Measurements from ENCODE around the gene COBL. TPM values are rescaled to one million over a fixed set of nuclear protein-coding genes. Genes with fewer than 3 reads are reported as not detected.
"Not testable (repeated sequence)": the region's sequence is repeated elsewhere in the genome, so short reads cannot be mapped to it uniquely, and the experiment has no call there.

COBL gene
- total RNA-seq, 1 experiment from 2014 or later, result 1.2 TPM

DNA sequence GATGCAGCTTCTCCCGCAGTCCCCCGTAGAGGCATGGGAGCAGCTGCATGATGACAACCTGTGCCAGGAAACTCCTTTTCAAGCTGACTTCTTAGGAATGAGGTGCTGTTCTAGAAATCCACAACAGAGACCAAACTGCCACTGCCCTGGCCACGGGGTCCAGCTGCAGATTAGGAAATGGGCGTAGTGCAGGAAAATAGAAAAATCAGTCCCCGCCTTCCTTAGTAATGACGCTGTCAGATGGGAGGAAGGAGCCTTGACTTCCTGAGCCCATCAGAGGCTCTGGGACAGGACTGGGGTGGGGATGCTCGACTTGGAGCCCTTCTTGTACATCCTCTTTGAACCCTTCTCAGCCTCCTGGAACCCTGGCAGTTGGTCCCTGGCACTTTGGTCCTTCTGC, 306.1 kb downstream of the COBL start:
- no peak for DNase-seq (ENCODE audit: low read depth)

DNA sequence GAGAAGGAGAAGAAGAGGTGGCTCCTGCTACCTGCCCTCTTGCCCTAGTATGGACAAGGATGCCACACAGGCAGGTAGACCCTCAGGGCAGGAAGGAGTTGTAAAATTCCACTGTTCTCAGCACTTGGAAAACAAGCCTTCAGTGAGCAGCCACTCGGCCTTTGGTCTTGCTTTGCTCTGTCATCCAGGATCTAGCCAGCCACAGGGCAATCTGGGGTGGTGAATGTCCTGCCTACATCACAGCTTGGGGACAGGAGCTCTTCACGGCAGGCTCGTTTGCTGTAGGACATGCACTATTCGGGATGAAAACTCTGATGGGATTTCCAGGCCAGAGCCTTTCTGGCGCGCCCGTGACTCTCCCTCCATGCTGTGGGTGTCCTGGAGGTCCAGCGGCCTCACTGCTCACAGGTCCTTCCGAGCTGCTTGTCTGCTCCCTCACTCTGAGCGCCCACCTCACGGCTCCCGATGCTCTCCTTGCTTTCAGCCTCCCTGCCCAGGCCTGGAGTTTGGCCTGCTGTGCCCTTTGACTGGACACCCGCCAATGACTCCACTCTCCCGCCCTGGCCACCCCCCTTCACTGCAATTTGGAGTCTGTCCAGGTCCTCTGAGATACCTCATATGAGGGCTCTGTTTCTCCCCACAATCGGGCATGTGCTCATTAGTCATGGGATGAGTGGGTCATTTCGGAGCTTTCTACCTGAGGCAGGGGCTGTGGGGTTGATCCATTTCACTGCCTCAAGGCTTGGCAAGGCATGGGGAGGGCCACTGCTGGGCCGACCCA, 306.7 kb downstream of the COBL start:
- peak; percentile 27 for DNase-seq (ENCODE audit: low read depth)

DNA sequence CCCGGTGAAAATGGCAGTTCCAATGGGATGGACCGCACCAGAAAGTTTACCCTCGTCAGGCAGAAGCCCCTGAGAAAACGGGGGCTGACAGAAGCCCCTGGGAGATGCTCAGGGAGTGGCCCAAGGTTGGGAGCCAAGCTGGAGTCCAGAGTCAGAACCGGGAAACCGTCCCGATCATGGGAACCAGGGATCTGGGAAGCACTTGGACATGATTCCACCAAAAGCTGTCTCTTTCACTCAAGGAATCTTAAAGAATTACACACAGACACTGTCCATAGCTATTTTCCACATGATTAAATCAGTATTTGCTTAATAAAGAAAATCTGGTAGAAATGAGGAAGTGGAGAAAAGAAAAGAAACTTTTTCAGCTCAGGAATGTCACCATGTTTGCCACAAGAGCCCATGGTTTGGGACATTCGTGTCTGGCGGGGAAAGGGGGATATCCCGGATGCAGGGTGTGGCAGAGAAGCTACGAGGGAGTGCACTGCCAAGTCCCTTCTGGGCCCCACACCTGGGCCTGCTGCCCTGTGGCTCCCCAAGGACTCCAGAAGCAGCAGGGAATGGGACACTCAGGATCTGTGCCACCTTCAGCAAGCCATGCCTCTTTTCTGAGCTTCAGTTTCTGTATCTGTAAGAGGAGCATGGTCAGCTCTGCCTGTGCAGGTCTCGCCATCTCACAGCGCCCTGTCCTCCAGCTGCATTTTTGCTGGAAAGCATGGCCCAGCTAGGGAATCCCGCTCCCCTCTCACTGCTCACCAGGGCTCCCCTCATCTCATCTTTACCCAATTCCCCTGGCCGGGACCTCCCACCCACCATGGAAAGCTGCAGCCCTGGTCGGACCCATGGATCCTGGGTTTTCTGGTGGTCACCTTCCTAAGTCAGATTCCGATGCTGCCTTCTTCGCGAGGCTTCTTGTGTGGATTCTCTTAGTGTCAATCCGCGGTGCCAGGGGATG, 308.8 kb downstream of the COBL start:
- DNase-seq (ENCODE audit: low read depth), result no peak

DNA sequence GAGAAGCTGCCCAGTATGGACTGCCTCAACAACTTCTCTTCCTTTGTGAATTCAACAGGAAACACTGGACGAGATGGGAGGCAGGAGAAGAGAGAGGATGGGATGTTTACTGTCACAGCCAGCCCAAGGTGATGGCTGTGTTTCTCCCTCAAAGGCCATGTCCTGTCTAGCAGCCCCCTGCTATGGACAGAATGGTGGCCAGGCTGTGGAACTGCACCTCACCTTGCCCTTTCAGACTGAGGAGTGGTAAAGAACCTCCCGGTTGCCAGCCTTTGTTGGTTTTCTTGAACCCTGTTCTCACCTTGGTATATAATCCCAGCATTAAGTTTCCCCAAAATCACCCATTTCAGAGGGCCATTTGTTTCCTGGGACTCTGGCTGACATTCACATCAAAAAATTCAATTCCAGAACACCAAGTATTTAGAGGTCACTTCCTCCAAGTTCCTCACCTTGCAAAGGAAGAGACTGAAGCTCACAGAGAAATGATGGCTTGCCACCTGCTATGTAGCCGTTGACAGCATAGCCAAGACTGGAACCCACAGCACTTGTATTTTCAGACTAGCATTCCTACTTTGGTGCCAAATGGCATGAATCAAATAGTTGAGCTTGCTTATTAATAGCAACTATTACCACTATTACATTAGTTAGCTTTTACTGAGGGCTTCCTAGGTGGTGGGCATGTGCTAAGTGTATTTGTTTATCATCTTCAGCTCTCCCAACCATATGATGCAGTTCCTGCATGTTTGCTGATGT, 309.9 kb downstream of the COBL start:
- DNase-seq (ENCODE audit: low read depth), result no peak

DNA sequence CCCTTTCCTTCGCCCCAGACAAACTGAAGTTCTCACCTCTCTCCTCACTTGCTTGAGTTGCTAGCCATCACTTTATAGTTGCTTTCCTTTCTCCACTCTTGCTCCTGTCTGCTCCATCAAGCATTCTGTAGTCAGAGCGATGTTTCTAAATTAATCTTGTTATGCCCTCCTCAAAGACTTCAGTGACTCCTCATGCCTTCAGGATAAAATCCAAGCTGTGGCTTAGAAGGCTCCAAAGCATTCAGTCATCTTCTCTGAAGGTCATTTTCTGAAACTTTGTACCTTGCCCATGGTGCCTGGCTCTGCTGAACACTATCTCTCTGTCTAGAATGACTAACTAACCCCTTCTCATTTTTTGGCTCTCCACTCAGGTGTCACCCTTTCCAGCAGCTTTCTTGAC, 311.5 kb downstream of the COBL start:
- DNase-seq (ENCODE audit: low read depth), result no peak

DNA sequence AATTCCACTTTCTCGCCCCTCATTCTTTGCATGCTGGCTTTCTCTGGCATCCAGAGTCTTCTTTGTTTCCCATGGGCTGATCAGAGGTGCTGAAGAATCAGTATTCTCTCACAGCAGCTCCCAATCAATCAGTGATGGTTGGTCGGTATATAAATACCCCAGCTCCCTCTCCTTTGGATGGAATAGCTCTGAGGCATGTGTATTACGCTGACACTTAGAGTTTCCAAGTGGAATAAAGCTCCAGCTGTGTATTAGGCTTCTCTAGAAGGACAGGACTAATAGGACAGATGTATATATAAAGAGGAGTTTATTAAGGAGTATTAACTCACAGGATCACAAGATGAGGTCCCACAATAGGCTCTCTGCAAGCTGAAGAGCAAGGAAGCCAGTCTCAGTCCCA, 315.7 kb downstream of the COBL start:
- DNase-seq (ENCODE audit: low read depth), result no peak

DNA sequence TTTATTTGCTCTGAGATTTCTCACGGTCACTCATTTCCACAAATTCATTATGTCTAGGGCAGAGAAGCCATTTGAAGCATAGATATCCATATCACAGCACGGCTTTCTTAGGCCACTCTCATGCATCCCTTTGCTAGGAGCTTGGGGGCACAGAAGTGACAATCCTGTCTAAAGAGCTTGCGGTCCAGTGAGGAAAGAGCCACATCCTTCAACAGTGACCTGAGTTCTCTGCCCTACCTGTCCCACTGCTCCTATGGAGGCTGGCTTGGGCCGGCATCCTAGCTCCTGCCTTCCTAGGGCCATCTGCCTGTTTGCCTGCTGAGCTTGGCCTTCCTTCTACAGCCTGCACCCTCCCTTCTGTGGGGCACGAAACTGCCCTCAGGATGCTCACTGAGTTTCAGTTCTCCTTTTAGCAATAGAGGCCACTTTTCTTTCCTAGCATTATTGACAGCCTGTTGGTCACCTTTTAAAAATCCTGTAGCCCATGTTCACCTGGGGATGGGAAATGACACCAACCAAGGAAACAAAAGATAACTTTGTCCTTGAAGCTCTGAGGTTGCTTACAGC, 321.8 kb downstream of the COBL start:
- DNase-seq (ENCODE audit: low read depth), result no peak

DNA sequence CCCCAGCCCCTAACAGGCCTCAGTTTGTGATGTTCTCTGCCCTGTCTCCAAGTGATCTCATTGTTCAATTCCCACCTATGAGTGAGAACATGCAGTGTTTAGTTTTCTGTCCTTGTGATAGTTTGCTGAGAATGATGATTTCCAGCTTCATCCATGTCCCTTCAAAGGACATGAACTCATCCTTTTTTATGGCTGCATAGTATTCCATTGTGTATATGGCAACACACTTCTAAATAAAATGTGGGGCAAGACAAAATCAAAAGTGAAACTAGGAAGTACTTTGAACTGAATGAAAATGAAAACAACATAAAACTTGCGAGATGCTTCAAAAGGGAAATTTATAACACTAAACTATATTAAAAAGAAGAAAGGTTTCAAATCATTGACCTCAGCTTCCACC, 326.4 kb downstream of the COBL start:
- DNase-seq (ENCODE audit: low read depth), result not testable (repeated sequence)

DNA sequence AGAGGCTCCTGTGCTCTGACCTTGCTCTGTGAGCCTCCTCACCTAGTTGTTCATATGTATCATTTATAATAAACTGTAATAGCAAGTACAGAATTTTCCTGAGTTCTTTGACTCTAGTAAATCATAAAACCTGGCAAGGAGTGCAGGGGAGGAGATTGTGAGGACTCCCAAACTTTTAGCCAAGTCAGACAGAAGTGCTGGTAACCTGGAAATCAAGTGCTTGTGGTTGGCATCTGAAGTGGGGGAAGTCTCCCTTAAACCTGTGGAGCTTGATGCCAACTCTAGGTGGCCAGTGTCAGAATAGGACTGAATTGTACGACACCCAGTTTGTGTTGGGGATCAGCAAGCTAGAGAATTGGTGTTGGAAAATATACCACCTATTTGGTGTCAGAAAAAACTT, 327.6 kb downstream of the COBL start:
- no peak for DNase-seq (ENCODE audit: low read depth)

DNA sequence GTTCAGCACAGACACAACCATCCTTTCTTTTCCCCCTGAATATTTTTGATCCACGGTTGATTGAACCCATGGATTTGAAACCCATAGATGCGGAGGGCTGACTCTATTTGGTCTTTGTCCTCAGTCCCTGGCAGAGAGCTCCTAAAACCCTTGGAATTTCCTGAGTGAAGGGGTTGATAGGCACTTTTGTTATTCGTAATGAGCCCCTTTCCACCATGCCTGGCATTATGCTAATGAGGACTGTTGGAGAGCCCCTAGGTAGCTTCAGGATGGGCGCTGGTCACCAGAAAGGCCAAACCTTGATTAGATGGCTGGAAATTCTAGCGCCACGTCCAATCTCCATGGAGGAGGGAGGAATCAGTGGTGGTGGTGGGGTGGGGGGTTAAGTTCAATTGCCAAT, 328.1 kb downstream of the COBL start:
- no peak for DNase-seq (ENCODE audit: low read depth)

DNA sequence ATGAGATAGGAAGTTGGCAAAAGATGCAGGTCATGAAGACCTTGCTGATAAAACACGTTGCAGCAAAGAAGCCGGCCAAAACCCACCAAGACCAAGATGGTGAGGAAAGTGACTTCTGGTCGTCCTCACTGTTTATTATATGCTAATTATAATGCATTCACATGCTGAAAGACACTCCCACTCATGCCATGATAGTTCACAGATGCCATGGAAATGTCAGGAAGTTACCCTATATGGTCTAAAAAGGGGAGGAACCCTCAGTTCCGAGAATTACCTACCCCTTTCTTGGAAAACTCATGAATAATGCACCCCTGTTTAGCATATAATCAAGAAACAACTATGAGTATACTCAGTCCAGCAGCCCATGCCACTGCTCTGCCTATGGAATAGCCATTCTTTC, 331.5 kb downstream of the COBL start:
- DNase-seq (ENCODE audit: low read depth), result no peak

DNA sequence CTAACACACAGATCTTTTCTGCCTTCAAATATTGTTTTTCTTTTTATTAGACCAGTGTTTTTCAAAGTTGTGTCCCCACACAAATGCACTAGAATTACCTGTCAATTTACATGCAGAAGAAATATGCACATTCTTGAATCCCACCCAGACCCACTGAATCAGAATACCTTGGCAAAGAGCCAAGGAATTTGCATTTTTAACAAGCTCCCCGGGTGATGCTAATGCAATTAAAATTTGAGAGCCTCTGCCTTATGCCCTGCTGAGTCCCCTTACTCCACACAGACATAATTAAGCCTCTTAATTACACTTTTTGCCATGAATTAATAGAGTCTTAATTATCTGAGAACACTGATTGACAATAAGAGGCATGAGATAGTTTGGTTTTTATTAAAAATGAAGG, 332.8 kb downstream of the COBL start:
- no peak for DNase-seq (ENCODE audit: low read depth)

DNA sequence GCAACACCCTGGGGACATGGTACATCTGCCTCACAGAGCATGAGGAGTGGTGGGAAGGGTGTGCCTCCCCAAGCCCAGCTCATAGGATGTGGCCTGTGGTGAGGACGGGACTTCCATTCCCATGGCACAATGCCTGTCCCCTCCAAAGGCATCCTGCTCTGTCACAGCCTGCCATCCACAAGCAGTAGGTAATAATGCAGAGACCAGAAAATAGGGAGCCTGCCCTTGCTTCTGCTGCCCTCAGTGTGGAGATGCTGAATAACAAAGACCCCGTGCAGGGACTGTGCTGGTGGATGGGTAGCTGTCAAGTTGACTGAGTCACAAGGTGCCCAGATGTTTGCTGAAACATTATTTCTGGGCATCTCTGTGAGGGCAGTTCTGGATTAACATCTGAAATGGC, 334.0 kb downstream of the COBL start:
- DNase-seq (ENCODE audit: low read depth), result peak; percentile 18

DNA sequence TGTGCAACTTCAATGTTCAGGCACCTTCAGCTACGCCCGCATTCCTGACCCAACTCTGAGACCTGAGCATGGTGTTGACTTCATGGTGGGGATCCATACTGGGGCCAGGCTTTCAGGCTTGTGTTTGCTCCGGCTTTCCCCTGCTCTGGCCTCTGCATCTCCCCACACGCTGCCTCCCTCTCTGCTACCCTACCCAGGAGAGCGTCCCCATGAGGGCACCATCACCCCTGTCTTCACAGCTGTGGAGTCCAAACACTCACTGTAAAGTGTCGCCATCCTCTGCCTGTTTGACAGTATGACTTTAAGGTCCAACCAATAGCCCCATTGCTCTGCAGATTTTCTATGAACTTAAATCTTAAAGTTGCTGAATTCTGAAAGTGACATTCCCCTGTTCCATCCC, 334.9 kb downstream of the COBL start:
- DNase-seq (ENCODE audit: low read depth), result no peak

DNA sequence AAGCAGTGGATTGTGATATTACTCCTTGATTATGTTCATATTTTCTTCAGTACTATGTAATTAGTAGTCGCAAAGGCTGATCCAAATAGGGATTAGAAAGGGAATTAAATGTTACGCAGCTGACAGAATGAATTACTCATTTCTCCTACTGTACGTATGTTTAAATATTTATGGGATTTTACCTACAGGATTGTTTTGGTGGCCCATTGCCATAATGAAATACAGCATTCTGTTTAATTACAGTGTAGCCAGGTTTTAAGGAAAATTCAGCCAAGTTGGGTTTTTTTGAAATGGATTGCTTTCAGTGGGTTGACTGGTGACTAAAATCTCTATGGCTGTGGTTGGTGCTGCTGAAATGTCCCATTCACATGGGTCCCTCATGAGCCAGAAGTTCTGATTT, 336.2 kb downstream of the COBL start:
- DNase-seq (ENCODE audit: low read depth), result no peak

DNA sequence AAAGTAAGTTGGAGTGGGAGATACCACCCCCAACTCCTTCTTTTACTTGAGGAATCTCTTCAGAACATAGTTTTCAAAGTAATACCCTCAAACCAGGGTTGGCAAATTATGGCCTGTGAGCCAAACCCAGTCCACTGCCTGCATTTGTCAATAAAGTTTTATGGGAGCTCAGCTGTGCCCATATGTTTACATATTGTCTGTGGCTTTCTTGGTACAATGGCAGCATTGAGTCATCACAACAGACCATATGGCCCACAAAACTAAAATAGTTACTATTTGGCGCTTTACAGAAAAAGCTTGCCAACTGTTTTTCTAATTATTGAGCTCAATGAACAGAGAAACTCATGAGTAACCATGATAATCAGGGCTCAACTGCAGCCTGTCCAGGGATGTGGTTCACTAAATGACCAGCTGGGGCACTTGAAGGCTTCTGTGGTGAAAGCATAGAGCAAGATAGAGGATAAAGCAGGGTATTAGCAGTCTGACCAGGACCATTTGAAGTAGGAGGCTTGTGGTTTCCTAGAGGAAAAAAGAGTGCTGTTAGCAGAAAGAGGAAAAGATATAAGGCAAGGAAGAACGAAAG, 337.9 kb downstream of the COBL start:
- DNase-seq (ENCODE audit: low read depth), result no peak

DNA sequence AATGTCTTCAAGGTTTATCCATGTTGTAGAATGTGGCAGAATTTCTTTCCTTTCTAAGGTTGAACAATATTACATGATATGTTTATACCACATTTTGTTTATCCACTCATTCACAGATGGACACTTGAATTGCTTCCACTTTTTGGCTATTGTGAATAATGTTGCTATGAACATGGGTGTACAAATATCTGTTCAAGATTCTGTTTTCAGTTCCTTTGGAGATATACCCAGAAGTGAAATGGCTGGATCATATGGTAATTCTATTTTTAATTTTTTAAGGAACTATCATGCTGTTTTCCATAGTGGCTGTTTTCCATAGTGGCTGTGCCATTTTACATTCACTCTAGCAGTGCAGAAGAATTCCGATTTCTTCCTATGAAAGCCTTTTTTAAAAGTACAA, 339.2 kb downstream of the COBL start:
- DNase-seq (ENCODE audit: low read depth), result no peak

DNA sequence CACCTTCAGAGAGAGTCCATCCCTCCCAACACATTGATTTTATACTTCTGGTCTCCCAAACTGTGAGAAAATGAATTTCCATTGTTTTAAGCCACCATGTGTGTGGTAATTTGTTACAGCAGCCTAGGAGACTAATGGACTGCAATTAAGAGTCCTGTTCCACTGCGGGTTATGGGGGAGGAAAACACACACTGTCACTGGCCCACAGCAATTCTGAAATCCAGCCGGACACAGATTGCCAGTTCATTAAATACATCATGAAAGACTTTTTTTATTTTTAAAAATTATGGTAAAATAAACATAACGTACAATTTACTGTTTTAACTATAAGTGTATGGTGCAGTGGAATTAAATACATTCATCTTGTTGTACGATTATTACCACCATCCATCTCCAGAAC, 340.5 kb downstream of the COBL start:
- DNase-seq (ENCODE audit: low read depth), result no peak

DNA sequence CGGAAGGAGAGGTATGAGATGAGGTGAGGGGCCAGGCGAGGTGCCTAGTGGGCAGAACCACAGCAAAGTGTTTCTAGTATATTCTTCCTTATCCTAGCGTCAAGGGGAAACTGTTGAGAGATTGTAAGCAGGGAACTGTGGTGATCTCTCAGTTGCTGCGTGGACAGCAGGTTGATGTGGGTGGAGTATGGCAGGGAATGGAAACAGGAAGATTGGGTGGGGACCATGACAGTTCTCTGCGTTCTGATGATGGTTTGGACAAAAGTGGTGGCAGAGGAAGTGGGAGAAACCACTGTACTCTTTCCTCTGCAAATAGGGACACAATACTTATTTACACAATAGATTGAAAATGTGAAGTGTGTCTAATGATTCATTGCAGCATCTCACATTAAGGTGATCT, 342.4 kb downstream of the COBL start:
- DNase-seq (ENCODE audit: low read depth), result no peak

DNA sequence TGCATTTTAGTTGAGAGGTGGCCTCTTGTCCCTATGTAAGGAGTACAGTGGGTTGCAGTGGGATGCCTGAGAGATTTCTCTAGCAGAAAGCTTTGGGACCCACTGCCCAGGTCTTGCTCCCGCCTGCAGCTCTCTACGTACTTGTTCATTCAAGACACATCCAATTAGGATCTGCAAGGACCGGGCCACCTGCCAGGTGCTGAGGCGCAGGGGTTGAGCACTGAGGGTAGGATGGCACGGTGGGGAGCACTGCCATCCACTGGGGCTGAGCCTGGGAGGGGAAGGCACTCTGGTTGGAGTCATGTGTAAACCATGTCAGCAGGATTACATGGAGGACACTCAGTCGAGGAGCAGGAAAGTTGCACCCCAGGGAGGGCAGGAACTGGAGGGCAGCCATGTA, 342.8 kb downstream of the COBL start:
- DNase-seq (ENCODE audit: low read depth), result no peak

DNA sequence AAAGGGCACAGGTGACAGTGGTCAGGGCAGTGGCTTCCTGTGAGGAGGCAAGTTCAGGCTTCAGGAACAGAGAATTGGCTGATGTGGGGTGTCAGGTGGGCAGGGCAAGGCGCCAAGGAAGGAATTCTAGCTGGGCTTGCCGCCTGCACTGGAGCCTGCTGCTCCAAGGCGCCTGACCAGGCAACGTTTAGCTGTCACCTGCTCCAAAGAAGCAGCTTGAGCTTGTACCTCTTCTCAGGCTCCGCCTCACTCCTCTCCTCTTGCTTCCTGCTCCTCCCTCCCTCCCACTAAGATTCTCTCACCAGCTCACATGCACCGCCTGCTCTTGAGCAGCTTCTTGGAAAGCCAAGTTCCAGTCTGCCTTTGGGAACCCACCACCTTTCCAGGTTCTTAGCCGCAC, 346.5 kb downstream of the COBL start:
- DNase-seq (ENCODE audit: low read depth), result no peak
